ENCODE data around the gene LDLRAD4.

- no peak for TF ChIP-seq NFRKB (IDR thresholded peaks at IDR 0.05)
- TF ChIP-seq BHLHE40 (IDR thresholded peaks at IDR 0.05; ENCODE audit: borderline replicate concordance): no peak
- no peak for TF ChIP-seq SUZ12 (IDR thresholded peaks at IDR 0.05)
- no peak for TF ChIP-seq LEF1 (IDR thresholded peaks at IDR 0.05; ENCODE audit: borderline replicate concordance)
- TF ChIP-seq PKNOX1 (IDR thresholded peaks at IDR 0.05): no peak
- TF ChIP-seq ELF4 (IDR thresholded peaks at IDR 0.05): no peak
- no peak for TF ChIP-seq FOXA1 (IDR thresholded peaks at IDR 0.05)
- no peak for TF ChIP-seq FOXM1 (IDR thresholded peaks at IDR 0.05; ENCODE audit: borderline replicate concordance)
- TF ChIP-seq ARNT (IDR thresholded peaks at IDR 0.05): no peak
These were observed 169.4 kb downstream of the LDLRAD4 start for GRCh38 chr18:13387855-13388548.

All from HEK293T (cell line).